ENCODE data around the gene TMC1. TPM values are rescaled to one million over a fixed set of nuclear protein-coding genes. Genes with fewer than 3 reads are reported as not detected.
A peak's percentile ranks its signal among the peaks of the same experiment; 100 is the strongest.
"Not testable (repeated sequence)": the region's sequence is repeated elsewhere in the genome, so short reads cannot be mapped to it uniquely, and the experiment has no call there.

Gene TMC1
- total RNA-seq, 1 experiment from 2014 or later: not detected

- DNase-seq: no peak
- Histone ChIP-seq H3K36me3 (no peaks in the 10 kb centered on the region), H3K27me3 (no peaks in the 10 kb centered on the region)
Measured at GRCh38 chr9:72791436-72791835, 270.0 kb downstream of the TMC1 start.

GRCh38 chr9:72794946-72795345 lies 273.5 kb downstream of the TMC1 start:
- no peaks in the 10 kb centered on the region; the same call in 1 of the 2 replicates for H3K9me3 ChIP-seq (replicated peaks)
- H3K36me3 ChIP-seq: no peaks in the 10 kb centered on the region
- no peak overlapping the region for H3K4me3 ChIP-seq
- DNase-seq: no peak
- H3K27me3 ChIP-seq: no peaks in the 10 kb centered on the region
- no peak overlapping the region for H3K27ac ChIP-seq
- H3K4me1 ChIP-seq: no peaks in the 10 kb centered on the region

More at GRCh38 chr9:72791436-72791835, 270.0 kb downstream of the TMC1 start:
- H3K9me3 ChIP-seq (replicated peaks): no peaks in the 10 kb centered on the region; the same call in 1 of the 2 replicates
- no peak overlapping the region for H3K4me3 ChIP-seq
- H3K27ac ChIP-seq: no peak overlapping the region
- H3K4me1 ChIP-seq: no peaks in the 10 kb centered on the region

- no peak overlapping the region for H3K4me3 ChIP-seq
- H3K27ac ChIP-seq: no peak overlapping the region
- H3K4me1 ChIP-seq: no peaks in the 10 kb centered on the region
- DNase-seq: no peak
- H3K27me3 ChIP-seq: no peaks in the 10 kb centered on the region
- H3K9me3 ChIP-seq (replicated peaks): no peaks in the 10 kb centered on the region
- no peaks in the 10 kb centered on the region for H3K36me3 ChIP-seq
Measured at GRCh38 chr9:72800328-72800994, 279.1 kb downstream of the TMC1 start.

GRCh38 chr9:72805238-72805637 lies 283.8 kb downstream of the TMC1 start:
- H3K36me3 ChIP-seq: no peaks in the 10 kb centered on the region
- H3K27me3 ChIP-seq: no peaks in the 10 kb centered on the region
- H3K4me3 ChIP-seq: no peak overlapping the region
- H3K27ac ChIP-seq: no peak overlapping the region
- H3K4me1 ChIP-seq: no peaks in the 10 kb centered on the region
- no peaks in the 10 kb centered on the region for H3K9me3 ChIP-seq (replicated peaks)
- DNase-seq: no peak

GRCh38 chr9:72806313-72806809 lies 285.0 kb downstream of the TMC1 start:
- H3K27ac ChIP-seq; H3K4me1 ChIP-seq; H3K9me3 ChIP-seq (replicated peaks); DNase-seq; H3K27me3 ChIP-seq; H3K36me3 ChIP-seq; H3K4me3 ChIP-seq: not testable (repeated sequence)

- Histone ChIP-seq H3K27ac (no peak overlapping the region), H3K9me3 (replicated peaks) (no peaks in the 10 kb centered on the region), H3K4me1 (no peaks in the 10 kb centered on the region), H3K27me3 (no peaks in the 10 kb centered on the region), H3K4me3 (no peak overlapping the region), H3K36me3 (no peaks in the 10 kb centered on the region)
- peak in 1 of 2 experiments; percentile 38 for DNase-seq
Measured at GRCh38 chr9:72807765-72808445, 286.5 kb downstream of the TMC1 start.

- no peaks in the 10 kb centered on the region for H3K36me3 ChIP-seq
- H3K27ac ChIP-seq: no peak overlapping the region
- no peaks in the 10 kb centered on the region for H3K4me1 ChIP-seq
- no peaks in the 10 kb centered on the region for H3K9me3 ChIP-seq (replicated peaks)
- DNase-seq: no peak
- H3K27me3 ChIP-seq: no peaks in the 10 kb centered on the region
- no peak overlapping the region for H3K4me3 ChIP-seq
Measured at GRCh38 chr9:72808446-72808768, 287.0 kb downstream of the TMC1 start.

GRCh38 chr9:72809586-72809985 lies 288.2 kb downstream of the TMC1 start:
- Histone ChIP-seq H3K4me1 (no peaks in the 10 kb centered on the region), H3K27ac (no peak overlapping the region), H3K27me3 (no peaks in the 10 kb centered on the region), H3K36me3 (no peaks in the 10 kb centered on the region), H3K4me3 (no peak overlapping the region), H3K9me3 (replicated peaks) (no peaks in the 10 kb centered on the region)
- DNase-seq: no peak

GRCh38 chr9:72812559-72813111 lies 291.2 kb downstream of the TMC1 start:
- Histone ChIP-seq H3K4me1 (no peaks in the 10 kb centered on the region), H3K4me3 (no peak overlapping the region), H3K9me3 (replicated peaks) (no peaks in the 10 kb centered on the region), H3K36me3 (no peaks in the 10 kb centered on the region), H3K27me3 (no peaks in the 10 kb centered on the region), H3K27ac (no peak overlapping the region)
- no peak for DNase-seq

GRCh38 chr9:72813544-72813943 lies 292.1 kb downstream of the TMC1 start:
- Histone ChIP-seq H3K4me1 (no peaks in the 10 kb centered on the region), H3K36me3 (no peaks in the 10 kb centered on the region), H3K9me3 (replicated peaks) (no peaks in the 10 kb centered on the region), H3K4me3 (no peak overlapping the region), H3K27me3 (no peaks in the 10 kb centered on the region), H3K27ac (no peak overlapping the region)
- no peak for DNase-seq

GRCh38 chr9:72814083-72814597 lies 292.7 kb downstream of the TMC1 start:
- Histone ChIP-seq H3K36me3 (no peaks in the 10 kb centered on the region), H3K4me3 (no peak overlapping the region), H3K9me3 (replicated peaks) (no peaks in the 10 kb centered on the region), H3K27ac (no peak overlapping the region), H3K4me1 (no peaks in the 10 kb centered on the region), H3K27me3 (no peaks in the 10 kb centered on the region)
- DNase-seq: no peak

- no peaks in the 10 kb centered on the region for H3K9me3 ChIP-seq (replicated peaks)
- no peaks in the 10 kb centered on the region for H3K4me1 ChIP-seq
- DNase-seq: no peak
- no peaks in the 10 kb centered on the region for H3K27me3 ChIP-seq
- no peak overlapping the region for H3K4me3 ChIP-seq
- no peak overlapping the region for H3K27ac ChIP-seq
- H3K36me3 ChIP-seq: no peaks in the 10 kb centered on the region
Measured at GRCh38 chr9:72816666-72817065, 295.3 kb downstream of the TMC1 start.

GRCh38 chr9:72817413-72817812 lies 296.0 kb downstream of the TMC1 start:
- Histone ChIP-seq H3K27me3 (no peaks in the 10 kb centered on the region), H3K9me3 (replicated peaks) (no peaks in the 10 kb centered on the region), H3K27ac (no peak overlapping the region), H3K4me3 (no peak overlapping the region), H3K36me3 (no peaks in the 10 kb centered on the region), H3K4me1 (no peaks in the 10 kb centered on the region)
- DNase-seq: no peak

GRCh38 chr9:72818385-72818784 lies 297.0 kb downstream of the TMC1 start:
- Histone ChIP-seq H3K4me3 (no peak overlapping the region), H3K36me3 (no peaks in the 10 kb centered on the region), H3K27me3 (no peaks in the 10 kb centered on the region), H3K4me1 (no peaks in the 10 kb centered on the region), H3K9me3 (replicated peaks) (no peaks in the 10 kb centered on the region), H3K27ac (no peak overlapping the region)
- DNase-seq: no peak

- Histone ChIP-seq H3K27me3 (no peaks in the 10 kb centered on the region), H3K4me3 (no peak overlapping the region), H3K36me3 (no peaks in the 10 kb centered on the region), H3K27ac (no peak overlapping the region), H3K9me3 (replicated peaks) (no peaks in the 10 kb centered on the region), H3K4me1 (no peaks in the 10 kb centered on the region)
- no peak for DNase-seq
Measured at GRCh38 chr9:72823971-72824370, 302.6 kb downstream of the TMC1 start.

Data from SJCRH30 (cell line).